HG03469 (cell line): Measurements from ENCODE around the gene TSC1.

ENCODE experiments used
- ATAC-seq: cut with Tn5 transposase; IDR thresholded peaks from one replicate; pipeline ENCODE4 v1.9.1; 2021; ENCODE audit warnings: mild to moderate bottlenecking, moderate library complexity, moderate number of reproducible peaks; ENCODE audit not compliant: unreplicated experiment

The TSC1 gene

DNA sequence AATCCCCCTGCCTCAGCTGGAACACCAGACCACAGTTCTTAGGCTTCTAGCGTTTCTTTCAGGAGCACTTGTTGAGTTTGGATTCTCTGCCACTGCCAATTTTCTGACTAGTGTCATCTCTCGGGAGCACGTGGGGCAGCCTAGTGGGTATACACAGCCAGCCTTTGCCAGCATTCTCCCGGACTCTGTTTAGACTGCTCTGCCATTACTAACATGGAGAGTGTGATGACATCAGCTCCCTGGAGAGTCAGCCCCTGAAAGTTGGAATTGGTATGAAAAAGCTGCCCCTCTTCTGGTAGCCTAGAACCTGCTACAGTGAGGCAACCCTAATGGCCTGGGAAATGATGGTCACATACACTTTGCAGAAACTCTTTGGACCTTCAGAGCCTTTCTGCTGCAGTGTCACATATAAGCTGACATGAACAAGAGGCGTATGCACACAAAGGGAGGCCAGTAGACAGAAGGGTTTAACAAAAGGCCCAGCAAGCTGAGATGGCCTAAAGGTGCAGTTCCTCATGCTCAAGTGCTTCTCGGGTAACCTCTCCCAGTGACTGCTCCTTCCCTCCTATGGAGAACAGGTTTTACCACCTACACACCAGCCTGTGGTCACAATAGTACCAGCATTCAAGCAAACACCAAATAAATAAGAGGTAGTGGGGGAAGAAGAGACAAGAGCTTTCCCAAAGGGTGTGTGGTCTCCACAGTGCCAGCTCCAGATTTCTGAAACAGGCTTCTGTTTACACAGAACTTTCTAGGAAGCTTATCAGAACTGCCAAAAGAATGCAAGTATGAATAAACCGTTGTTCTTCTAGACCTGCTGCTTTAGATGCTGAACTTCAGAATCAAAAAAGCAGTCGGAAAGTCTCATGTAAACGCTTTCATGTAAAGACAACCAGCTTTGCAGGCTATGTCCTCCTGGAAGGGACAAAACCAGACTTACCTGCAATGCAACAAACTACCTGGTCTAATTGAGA, 49.3 kb downstream of the TSC1 start:
- ATAC-seq: no peak

DNA sequence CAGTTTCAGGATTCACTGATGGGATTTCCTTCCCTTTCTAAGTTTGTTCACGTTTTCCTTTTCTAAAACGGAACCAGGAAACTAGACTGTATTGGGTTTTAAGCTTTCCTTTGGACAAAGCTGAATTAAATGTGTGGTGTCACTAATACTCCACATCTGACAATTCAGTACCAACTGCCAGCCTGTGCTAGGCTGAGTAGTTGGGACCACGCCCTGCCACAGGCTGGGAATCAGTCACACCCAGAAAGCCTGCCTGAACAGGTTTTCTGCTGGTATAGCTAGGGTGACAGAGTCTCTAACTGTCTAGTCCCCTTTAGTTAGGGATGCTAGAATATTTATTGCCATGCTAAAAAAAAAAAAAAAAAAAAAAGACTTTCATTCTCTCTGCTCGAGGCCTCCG, 50.1 kb downstream of the TSC1 start:
- ATAC-seq: no peak

DNA sequence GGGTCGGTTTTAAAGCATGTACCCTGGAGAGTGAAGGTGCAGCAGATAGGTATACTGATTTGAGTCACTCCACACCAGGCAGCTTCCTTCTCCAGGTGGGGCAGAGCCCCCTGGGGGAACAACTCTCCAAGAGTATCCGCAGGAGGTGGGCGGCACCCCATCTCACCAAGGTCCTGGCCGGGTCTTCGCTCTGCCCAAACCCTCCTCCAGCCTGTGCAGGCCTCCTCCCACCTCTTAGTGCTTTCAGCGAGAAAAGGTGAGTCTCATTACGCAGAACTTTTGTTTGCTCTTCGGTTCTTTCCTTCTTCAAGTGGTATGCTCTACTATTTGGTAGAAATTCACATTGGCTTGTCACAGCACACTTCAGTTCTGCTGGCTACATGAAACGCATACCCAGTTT, 52.0 kb downstream of the TSC1 start:
- ATAC-seq: no peak

DNA sequence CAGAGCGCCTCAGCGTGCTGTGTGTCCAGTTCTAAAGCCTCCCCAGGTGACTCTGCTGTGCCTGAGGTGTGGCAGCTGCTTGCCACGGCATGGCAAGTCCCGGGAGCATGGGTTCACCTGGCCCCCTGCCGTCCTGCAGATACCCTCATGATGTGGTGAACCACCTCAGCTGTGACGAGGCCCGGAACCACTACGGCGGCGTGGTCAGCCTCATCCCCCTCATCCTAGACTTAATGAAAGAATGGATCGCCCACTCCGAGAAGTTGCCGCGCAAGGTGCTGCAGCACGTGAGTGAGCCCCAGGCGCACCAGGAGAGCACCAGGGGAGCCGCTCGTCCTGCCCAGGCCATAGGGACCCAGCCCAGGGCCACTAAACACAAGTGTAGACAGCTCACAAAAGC, 56.3 kb downstream of the TSC1 start:
- ATAC-seq: no peak

DNA sequence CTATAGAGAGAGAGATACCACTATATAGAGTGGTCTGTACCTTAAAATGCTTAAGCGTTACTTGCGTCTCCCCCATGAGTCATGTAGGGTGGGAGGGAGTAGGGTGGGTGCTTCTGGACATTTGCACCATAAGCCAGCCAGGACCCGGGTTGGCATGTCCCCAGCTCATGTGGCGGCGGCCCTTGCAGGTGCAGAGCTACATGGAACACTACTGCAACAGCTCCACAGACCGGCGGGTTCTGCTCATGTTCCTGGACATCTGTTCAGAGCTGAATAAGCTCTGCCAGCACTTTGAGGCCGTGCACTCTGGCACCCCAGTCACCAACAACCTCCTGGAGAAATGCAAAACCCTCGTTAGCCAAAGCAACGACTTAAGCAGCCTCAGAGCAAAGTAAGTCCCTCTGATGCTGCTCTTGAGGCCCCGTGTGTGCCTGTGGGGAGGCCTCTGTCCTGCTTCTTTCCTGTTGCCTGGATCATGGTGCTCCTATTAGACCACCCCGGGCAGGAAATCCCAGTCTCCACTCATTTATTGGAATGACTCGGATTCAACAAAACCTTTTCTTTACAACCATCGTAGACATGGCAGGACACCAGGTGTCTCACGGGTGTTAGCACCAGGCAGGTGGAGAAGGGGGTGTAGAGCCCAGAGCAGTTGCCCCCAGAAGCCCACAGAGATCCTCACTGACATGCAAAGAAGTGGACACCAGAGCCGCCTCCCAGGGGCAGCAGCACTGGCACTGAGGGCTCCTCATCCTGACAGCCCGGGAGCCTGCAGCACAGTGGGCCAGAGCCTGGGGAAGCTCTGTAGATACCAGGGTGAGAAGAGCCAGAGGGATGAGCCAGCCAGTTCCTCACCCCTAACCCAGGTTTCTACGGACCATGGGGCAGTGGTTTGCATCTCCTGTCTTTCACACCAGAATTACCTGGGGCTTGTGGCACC, 57.0 kb downstream of the TSC1 start:
- no peak for ATAC-seq

DNA sequence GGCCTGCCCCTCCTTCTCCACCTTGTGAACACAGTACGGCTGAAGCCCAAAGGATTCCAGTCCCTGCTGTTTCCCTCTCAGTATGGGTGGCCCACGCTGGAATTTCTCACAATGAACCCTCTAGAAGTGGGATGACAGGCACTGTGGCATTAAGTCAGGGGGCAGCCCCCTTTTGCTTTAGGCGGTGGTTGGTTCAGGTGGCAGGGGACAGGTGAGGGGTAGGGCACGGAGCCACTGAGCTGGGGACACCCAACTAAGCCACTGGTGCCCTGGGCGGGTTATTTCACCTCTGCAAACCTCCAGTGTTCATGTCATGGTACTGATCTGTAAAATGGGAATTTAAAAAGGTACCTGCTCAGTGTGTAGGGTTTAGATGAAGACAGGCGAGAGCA, 58.1 kb downstream of the TSC1 start:
- no peak for ATAC-seq

DNA sequence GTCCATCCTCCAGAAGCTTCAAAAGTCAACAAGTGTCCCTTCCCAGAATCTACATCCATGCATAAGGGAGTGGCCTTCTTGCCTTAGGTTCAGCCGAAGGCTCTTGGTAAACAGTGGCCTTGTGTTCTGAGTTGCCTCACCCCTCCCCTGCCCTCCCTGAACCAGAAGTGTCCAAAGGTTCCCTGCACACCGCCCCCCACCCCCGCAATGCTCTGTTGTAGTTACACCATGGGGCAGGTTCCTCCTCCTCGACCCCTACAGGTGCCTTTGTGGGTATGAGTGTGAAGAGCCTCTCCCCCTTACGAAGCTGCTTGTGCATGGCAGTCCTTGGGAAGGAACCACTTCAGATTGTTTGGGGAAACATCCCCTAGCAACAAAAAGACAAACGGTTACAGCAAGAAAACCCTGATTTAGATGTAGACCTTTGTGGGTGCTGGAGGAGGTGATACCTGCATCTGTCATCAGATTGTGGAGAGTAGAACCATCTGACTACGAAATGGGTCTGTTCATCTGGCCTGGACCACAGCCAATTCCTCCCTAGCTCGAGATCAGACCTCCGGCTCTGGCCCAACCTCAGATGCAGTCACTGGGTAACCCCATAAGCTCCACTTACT, 58.6 kb downstream of the TSC1 start:
- ATAC-seq: no peak

DNA sequence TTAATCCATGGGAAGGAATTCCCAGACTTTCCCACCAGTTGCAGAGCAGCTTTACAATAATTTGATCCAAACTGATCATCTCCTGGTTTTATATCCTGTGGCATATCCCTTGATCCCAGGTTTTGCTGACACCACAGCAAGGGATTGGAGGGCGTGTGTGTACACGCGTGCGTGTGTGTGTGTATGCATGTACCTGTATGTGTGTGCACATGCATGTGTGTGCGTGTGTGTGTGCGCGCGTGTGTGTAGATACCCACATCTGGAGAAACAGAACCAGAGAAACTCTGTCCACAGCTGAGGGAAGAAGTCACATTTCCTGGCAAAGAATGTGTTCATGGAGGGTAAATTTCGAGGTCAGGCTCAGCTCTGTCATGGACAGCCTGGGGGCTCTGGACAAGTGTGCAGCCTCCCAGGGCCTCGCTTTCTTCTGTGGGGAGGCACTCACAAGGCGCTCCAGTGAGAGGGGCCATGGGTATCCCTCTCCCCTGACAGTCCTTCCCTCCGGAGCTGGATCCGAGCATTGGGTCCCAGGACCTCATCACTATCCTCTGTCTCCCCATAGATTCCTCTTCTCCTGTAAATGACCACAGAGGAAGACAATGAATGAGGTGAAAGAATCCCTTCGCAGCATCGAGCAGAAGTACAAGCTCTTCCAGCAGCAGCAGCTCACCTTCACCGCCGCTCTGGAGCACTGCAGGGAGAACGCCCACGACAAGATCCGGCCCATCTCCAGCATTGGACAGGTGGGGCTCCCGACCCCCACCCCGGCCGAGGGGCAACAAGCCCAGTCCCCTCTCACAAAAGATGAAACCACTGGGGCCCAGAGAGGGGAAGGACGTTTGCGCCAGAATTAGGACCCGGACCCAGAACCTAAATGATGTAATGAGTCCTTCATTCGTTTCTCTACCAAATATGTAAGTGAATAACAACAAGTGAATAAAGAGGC, 60.8 kb downstream of the TSC1 start:
- ATAC-seq: no peak

DNA sequence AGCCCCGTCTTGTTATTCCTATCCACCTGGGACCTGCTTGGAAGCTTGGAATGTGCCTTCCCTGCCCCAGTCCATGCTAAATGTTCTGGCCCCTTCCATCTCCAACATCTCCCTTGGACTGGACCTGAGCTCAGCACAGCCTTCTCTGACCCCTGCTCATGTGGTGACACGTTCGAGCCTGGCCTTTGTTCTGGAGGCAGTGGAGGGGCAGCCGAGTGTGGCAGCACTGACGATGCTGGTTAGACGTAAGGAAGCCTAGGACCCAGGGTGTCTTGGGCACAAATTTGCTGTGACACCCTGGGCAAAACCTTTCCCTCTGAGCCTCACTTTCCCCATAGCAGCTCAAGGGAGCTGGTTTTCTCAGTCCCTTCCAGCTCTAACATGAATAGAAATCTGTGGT, 61.8 kb downstream of the TSC1 start:
- no peak for ATAC-seq

DNA sequence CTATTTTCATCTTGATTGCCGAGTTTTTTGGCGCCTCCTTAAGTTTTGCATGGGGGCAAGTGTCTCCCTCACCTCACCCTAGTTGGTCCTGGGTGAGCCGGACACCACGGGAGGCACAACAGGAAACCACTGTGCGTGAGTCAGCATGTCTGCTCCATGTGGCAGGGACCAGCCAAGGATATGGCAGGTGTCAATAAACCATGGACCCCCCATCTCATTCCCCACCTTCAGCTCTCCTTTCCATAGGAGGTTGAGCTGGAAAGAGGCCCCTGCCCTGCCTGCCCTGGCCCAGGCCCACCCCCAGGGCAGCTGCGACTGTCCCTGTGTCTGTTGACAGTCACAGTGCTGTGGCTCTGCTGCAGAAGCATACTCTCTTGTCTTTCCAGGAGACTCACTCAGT, 62.6 kb downstream of the TSC1 start:
- ATAC-seq: no peak

DNA sequence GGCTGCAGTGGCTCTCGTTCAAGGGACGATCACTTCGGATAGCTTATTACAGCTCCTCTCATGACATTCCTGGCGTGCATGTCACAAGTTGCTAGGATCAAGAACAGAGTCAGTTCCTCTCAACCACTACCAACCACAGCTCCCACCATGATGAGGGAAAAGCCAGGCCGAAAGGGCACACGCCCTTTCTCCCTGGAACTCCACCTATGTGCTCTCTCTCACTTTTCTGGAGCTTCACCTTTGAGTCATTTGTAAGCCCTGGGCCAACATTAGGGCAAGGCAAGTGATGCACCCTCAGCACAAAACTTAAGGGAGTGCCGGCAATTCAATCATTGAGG, 64.1 kb downstream of the TSC1 start:
- no peak for ATAC-seq

DNA sequence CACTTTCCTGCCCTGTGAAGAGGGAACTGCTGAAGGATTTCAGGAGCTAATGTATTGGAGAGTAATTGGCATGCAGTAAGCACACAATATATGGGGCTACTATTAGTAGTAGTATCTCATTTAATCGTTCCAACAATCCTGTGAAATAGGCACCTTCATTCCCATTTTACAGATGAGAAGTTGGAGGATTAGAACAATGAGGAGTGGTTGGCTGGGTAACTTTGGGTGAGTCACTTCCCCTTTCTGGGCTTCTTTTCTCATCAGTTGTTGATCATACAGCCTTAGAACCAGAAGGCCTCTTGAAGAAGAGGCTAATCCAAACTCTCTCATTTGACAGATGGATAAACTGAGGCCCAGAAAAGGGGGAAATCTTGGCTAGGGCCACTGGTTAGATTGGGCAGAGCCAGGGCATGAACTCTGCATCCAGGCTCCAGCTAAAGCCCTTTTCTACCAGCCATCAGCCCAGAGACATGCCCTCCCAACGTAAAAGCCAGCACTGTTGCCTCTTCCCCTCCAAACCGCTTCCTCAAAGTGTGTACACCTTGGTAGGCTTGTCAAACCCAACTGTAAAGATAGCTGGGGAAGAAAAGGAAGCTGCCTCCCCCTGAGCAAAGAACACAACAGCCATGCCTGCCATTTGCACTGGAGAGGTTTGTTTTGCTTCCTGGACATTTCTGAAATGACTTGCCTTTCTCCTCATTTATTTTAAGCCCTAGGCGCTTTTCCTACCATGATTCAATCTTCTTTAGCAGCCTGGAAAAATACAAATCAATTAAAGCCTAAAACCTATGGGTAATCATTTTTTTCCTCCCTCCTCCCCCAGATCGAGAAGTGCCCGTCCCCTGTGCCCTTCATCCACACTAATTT, 64.7 kb downstream of the TSC1 start:
- ATAC-seq: no peak

DNA sequence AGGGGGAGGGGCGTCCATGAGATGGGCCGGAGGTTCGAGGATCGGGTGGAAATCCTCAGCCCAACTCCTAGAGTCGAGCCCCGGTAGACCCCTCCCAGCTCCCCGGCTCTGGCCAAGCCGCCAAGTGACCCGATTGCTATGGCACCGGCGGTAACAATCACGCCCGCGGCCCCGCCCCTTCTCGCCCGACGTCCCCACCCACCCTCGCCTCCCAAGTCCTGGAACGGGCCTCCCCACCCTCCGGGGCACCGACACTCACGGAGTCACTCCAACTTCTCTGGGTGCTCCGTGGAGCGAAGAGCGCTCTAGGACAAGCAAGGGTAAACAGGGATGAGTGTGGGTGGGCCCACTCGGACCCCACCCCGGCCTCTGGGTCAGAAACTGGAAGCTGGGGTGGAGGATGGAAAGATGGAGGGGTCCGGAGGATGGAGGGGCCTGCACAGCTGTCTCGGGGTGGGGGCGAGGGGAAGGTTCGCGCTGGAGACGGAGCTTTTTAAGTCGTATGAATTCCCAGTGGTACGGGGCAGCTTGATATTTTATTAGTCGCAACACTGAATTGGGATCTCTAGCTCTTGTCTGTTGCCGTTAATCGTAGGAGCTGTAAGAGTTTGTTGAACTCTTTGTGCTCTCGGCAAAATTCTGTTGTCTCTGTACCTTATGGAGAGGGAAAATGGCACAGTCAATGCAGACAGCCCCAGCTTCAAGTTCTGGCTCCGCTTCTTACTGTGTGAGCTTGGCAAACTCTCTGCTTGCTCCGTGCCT, 65.5 kb downstream of the TSC1 start, which contains the start of gene SPACA9:
Gene SPACA9 (plus strand): TSS at position 204 of the 762 bp plus-strand sequence. CDS start 5,050 bp downstream, outside the sequence.
- ATAC-seq: no peak

DNA sequence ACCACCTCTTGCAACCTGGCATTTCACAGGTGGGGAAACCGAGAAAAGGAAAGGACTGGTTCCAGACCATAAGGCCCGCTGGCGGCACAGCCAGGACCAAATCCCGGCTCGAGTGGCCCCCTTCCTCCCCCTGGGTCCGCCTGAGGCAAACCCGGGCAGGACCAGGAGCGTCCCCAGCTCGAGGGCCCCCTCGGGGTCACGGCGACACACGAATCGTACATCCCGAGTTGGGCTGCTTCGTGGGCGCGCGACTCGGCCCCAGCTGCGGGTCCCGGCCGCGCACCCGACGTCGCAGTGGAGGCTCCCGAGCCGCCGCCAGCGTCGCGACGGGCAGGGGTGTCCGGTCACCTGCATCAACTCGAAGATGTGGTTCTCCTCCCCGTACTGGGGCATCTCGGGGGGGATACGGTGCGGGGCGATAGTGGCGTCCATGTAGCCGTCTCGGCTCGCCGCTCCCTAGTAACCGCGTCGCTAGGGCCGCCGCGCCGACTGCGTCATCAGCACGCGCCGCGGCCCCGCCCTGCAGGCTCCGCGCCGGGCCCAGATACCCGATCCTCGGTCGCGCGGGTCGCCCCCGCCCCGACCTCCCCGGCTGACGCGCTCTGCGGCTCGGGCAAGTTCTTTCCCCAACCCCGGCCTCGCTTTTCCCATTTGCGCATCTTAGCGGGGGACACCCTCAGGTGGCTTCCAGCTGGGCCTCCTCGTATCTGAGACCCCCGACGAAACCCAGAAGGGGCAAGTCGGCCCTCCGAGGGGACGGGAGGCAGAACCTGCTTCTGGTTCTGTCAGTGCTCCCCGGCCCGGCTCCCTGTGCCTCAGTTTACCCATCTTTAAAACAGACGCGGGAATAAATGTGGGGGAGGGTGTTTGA, 66.4 kb downstream of the TSC1 start, which contains the start of gene AK8:
Gene AK8 (minus strand): TSS at position 461 of the 871 bp plus-strand sequence. CDS start 29 bp downstream, at position 432.
- no peak for ATAC-seq

DNA sequence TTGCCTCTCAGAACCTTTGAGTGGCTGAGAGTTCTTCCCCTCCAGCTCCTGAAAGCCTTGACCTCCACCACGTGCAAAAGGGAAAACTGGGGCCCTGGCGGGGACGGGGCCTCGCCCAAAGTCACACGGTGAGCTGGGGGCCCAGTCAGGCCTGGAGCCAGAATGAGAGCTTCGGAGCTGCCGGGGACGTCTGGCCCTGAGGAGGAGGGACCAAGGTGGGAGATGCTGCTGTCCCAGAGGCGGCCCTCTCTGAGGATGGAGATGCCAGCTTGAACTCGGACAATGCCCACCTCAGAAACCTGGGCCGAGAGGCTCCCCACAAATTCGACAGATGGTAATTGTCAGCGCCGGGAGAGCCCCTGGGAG, 67.0 kb downstream of the TSC1 start:
- no peak for ATAC-seq

DNA sequence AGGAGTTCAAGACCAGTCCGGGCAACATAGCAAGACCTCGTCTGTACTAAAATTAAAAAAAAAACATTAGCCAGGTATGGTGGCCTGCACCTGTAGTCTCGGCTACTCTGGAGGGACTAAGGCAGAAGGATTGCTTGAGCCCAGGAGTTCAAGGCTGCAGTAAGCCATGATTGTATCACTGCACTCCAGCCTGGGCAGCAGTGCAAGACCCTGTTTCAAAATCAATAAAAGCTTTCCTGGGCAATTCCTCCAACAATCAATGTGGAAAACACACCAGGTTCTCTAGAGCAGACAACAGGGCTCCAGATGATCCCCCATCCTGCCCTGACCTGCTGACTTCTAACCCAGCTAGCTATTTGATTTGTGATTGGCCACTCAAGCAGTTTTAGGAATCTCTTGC, 67.6 kb downstream of the TSC1 start:
- ATAC-seq: no peak

DNA sequence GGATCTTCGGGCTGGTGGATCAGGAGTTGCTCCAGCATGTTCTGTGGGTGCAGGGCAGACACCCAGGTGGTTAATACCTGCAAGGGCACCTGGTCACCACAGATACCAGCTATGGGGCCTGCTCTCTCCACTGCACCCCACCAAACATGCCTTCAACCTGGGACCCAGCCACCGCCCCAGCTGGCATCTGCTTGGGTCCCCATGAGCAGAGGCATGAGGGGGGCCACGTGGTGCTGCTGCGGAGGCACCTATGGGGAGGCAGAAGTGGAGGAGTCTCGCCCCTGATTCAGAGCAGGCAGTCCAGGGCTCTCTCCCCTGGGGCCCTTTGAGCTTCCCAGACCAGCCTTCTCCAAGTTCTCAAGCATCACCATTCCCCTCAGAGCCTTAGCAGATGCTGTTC, 69.3 kb downstream of the TSC1 start:
- no peak for ATAC-seq
